ENCODE measurements around the gene PRB2. TPM values are rescaled to one million over a fixed set of nuclear protein-coding genes. Genes with fewer than 3 reads are reported as not detected.

PRB2 gene
- total and polyA plus RNA-seq, 2 of the 4 experiments (the other 2 are of a cell fraction) = not detected

GRCh38 chr12:11397366-11397765 lies 2.0 kb upstream of the PRB2 start:
- no peak overlapping the region for H3K4me2 ChIP-seq (ENCODE audit: low read depth, low read length)
- H3K56ac ChIP-seq (ENCODE audit: extremely low read depth, insufficient read depth, low read length) = no peak overlapping the region
- no peak overlapping the region for H3K4ac ChIP-seq (ENCODE audit: low read depth, low read length)
- H2BK120ac ChIP-seq (ENCODE audit: low read depth, low read length) = no peak overlapping the region
- no peak overlapping the region for H3K27ac ChIP-seq (ENCODE audit: insufficient read depth, low read length)
- no peaks in the 10 kb centered on the region; the same call in 1 of the 2 replicates for H3K9me3 ChIP-seq (ENCODE audit: control insufficient read depth, insufficient read depth, low read length)
- no peak overlapping the region for H3K14ac ChIP-seq (replicated peaks; ENCODE audit: low read depth, low read length)
- no peaks in the 10 kb centered on the region for H3K27me3 ChIP-seq (ENCODE audit: control insufficient read depth, insufficient read depth, low read length)
- H3K23ac ChIP-seq (ENCODE audit: low read depth, low read length) = no peak overlapping the region
- no peak overlapping the region for H2BK15ac ChIP-seq (ENCODE audit: low read depth, low read length)
- in situ Hi-C loops (cut with MboI; ENCODE audit: low sequenced_read_pairs) (no loop called here), intact Hi-C loops (cut with micrococcal nuclease) (no loop called here), dilution Hi-C loops (cut with HindIII; ENCODE audit: low sequenced_read_pairs, unreplicated experiment) (no loop called here)
- H2AFZ ChIP-seq (replicated peaks; ENCODE audit: low read length, poor library complexity) = no peak overlapping the region
- 0% methylated on average over 1 of the region's 1 CpG; no CpG with 5 or more reads in 1 of the 2 experiments for WGBS, 2 experiments (ENCODE audit: extremely low coverage in 2 of 2, insufficient read length in 1 of 2)
- H3K36me3 ChIP-seq (ENCODE audit: control insufficient read depth, insufficient read depth, low read length) = no peaks in the 10 kb centered on the region
- H3K79me1 ChIP-seq (ENCODE audit: low read depth in 1 of 2, low read length in 2 of 2) = no peaks in the 10 kb centered on the region
- H2BK5ac ChIP-seq (ENCODE audit: low read depth, low read length, poor library complexity, severe bottlenecking) = no peak overlapping the region
- no peak overlapping the region for H3K4me3 ChIP-seq (ENCODE audit: insufficient read depth, low read depth, low read length)
- no peak overlapping the region for H4K8ac ChIP-seq (ENCODE audit: low read depth in 2 of 2, low read length in 2 of 2)
- DNase-seq (no peak), ATAC-seq (ENCODE audit: low read depth) (no peak)
- no peak overlapping the region for H2AK9ac ChIP-seq (replicated peaks; ENCODE audit: low read depth, low read length, poor library complexity)
- H4K20me1 ChIP-seq (ENCODE audit: insufficient read depth, low read length) = no peaks in the 10 kb centered on the region
- H4K91ac ChIP-seq (ENCODE audit: insufficient read depth, low read depth, low read length) = no peak overlapping the region
- H3K18ac ChIP-seq (ENCODE audit: low read depth, low read length) = no peak overlapping the region
- H3K9ac ChIP-seq (ENCODE audit: low read depth, low read length) = no peak overlapping the region
- ChIA-PET CTCF (no interaction called here), POLR2A (ENCODE audit: unreplicated experiment) (no interaction called here)
- no peaks in the 10 kb centered on the region for H3K9me1 ChIP-seq (ENCODE audit: insufficient read depth, low read length)
- no peak overlapping the region for H2AK5ac ChIP-seq (ENCODE audit: low read depth, low read length)
- no peak for TF ChIP-seq FOS (IDR thresholded peaks at IDR 0.05; ENCODE audit: low read depth, low read length)
- TF ChIP-seq CEBPB (IDR thresholded peaks at IDR 0.05; ENCODE audit: low read depth, low read length) = no peak
- TF ChIP-seq MXI1 (IDR thresholded peaks at IDR 0.05; ENCODE audit: borderline replicate concordance, low read depth, low read length) = no peak
- no peak for TF ChIP-seq RFX5 (IDR thresholded peaks at IDR 0.05; ENCODE audit: low read depth, low read length)
- no peak for TF ChIP-seq NFE2L2 (IDR thresholded peaks at IDR 0.05; ENCODE audit: low read depth, low read length)
- TF ChIP-seq CHD1 (IDR thresholded peaks at IDR 0.05; ENCODE audit: low read depth, low read length) = no peak
- no peak for TF ChIP-seq BHLHE40 (IDR thresholded peaks at IDR 0.05; ENCODE audit: low read depth, low read length)
- no peak for TF ChIP-seq MAFK (IDR thresholded peaks at IDR 0.05; ENCODE audit: low read depth, low read length)
- TF ChIP-seq, protein P1, sequence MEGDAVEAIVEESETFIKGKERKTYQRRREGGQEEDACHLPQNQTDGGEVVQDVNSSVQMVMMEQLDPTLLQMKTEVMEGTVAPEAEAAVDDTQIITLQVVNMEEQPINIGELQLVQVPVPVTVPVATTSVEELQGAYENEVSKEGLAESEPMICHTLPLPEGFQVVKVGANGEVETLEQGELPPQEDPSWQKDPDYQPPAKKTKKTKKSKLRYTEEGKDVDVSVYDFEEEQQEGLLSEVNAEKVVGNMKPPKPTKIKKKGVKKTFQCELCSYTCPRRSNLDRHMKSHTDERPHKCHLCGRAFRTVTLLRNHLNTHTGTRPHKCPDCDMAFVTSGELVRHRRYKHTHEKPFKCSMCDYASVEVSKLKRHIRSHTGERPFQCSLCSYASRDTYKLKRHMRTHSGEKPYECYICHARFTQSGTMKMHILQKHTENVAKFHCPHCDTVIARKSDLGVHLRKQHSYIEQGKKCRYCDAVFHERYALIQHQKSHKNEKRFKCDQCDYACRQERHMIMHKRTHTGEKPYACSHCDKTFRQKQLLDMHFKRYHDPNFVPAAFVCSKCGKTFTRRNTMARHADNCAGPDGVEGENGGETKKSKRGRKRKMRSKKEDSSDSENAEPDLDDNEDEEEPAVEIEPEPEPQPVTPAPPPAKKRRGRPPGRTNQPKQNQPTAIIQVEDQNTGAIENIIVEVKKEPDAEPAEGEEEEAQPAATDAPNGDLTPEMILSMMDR (conservative IDR thresholded peaks at IDR 0.05; ENCODE audit: low read depth, low read length) = no peak
- no peak for TF ChIP-seq SMC3 (IDR thresholded peaks at IDR 0.05; ENCODE audit: low read depth, low read length)
- no peak for TF ChIP-seq RCOR1 (IDR thresholded peaks at IDR 0.05; ENCODE audit: insufficient replicate concordance, low read length)
- TF ChIP-seq RAD21 (IDR thresholded peaks at IDR 0.05; ENCODE audit: low read length) = no peak
- TF ChIP-seq MAZ (IDR thresholded peaks at IDR 0.05; ENCODE audit: borderline replicate concordance, low read depth, low read length) = no peak
- no TSS peak for BruUV-seq (replicated peaks)
- H3K4me1 ChIP-seq (ENCODE audit: control insufficient read depth, insufficient read depth, low read length) = no peaks in the 10 kb centered on the region
- H2BK20ac ChIP-seq (ENCODE audit: low read depth, low read length) = no peak overlapping the region
- no peak overlapping the region for H4K5ac ChIP-seq (ENCODE audit: low read depth, low read length)
